Retina (tissue), 1 donor: ENCODE measurements around the gene PDIK1L.
A peak's percentile ranks its signal among the peaks of the same experiment; 100 is the strongest.
"Not testable (repeated sequence)": the region's sequence is repeated elsewhere in the genome, so short reads cannot be mapped to it uniquely, and the experiment has no call there.

Experiments
- DNase-seq: peaks from one replicate; pipeline ENCODE4 v3.0.0-alpha.2; 2016

The PDIK1L gene

DNA sequence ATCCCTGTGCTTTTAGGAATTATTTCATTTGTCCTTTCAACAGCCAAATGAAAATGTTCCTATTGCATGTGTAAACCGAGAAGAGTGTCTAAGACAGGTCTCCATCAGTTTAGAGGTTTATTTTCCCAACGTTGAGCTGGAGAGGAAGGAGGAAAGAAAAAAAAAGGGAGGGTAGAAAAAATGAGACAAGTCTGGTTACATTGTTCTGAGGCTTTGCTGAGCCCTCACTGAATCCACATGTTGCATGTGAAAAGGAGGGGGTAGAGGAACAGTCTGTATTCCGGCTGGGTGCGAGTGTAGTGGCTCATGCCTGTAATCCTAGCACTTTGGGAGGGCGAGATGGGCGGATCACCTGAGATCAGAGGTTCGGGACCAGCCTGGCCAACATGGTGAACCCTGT lies 19.2 kb upstream of the PDIK1L start:
- DNase-seq, result no peak

DNA sequence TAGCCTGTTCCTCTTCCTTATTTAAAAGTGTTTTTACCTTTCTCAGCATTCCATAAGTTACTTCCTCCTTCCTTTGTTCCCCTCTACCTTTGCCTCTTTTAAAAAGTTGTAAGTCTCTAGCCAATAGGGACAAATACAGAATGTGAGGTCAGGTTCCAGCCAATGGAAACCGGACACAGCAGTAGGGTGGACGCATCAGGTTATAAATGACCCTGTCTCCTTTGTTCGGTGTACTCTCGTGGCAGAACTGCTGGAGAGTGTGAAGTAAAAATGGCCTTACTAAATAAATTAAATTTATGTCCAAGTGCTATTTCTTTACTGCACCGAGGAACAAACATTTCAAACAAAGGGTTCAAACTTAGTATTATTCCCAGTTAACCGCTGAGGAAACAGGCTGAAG lies 18.1 kb upstream of the PDIK1L start:
- DNase-seq, result not testable (repeated sequence)

DNA sequence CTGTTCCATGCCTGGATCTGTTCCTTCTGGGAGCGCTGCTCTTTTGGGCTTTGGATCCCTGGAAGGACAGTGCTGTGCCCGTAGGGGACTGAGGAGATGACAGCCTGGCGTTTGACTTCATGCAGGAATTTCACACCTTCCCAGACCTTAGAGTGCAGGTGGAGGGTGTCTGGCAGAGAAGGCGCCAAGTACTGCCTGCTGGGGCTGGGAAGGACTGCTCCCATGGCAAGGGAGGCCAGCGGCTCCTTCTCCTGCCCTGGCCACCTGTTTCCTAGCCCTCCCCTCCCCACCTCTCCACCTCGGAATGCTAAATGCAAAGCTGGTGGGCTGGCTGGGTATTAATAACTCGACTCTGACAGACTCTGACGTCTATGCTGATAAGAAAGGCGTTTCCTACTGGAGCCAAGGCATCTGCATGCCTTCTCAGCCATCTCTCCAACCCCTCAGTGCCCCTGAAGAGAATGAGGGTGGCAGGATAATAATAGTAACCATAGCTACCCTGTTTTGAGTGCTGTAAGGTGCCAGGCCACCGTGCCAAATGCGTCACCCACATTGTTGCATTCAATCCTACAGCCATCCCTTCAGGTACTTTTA lies 17.5 kb upstream of the PDIK1L start:
- no peak for DNase-seq

DNA sequence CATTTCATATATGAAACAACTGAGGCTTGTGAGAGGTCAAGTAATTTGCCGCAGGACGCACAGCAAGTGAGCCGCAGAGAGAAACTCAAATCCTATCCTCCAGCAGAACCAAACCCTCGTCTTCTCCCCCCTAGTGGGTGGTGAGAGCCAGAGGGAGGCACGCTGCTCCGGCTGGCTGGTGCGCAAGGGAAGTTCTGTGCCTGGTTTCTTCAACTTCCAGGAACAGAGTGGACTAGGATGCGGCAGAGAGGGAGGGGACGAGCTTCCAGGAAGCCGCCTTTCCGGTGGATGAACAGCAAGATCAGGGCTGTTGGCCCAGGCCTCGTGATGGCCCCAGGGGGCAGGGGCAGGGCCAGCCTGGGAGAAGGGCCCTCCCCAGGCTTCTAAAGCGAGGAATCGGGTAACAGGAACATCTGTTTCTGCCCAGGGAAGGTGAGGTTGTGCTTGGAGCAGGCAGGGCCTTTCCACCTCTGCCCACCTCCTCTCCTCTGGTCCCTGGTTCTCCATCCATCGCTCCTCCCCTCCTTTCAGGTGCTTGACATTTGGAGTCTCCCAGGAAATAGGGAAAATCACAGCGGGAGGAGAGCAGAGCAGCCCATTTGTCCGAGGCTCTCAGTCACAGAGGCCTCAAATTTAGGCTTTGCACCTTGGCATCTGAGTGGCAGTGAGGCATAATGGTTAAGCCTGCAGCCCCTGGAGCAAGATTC lies 16.8 kb upstream of the PDIK1L start:
- DNase-seq, result peak; percentile 51

DNA sequence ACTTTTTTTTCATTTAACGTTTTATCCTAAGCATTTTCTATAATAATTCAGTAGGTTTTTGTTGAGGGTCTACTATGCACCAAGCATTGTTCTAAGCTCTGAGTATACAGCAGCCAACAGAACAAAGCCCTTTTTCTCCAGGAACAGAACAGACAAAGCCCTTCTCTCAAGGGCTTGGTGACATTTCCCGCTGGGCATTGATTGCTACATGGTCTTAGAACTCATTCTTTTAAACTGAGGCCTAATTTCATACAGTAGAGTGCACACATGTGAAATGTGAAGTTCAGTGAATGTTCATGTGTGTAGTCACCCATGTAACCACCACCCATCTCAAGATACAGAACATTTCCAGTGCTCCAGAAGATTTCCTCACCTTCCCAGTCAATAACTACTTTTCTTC lies 15.2 kb upstream of the PDIK1L start:
- peak; percentile 52 for DNase-seq

DNA sequence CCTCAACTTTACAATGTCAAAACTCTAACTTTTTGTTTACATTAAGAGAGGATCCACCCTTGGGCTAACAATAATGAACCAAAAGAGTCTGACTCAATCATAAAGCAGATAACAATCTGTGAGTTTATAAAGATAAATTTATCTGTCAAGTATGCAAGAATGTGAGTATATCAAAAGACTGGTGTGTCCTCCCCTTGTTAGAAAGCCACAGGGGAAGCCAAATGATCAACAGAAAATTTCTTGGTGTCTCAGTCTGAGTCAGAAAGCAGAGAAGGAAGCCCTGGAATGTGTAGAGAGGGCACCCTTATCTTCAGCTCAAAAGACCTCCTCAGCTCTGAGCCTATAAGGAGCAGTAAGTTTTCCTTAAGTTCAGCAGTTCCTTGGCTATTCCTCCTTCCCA lies 13.9 kb upstream of the PDIK1L start:
- no peak for DNase-seq

DNA sequence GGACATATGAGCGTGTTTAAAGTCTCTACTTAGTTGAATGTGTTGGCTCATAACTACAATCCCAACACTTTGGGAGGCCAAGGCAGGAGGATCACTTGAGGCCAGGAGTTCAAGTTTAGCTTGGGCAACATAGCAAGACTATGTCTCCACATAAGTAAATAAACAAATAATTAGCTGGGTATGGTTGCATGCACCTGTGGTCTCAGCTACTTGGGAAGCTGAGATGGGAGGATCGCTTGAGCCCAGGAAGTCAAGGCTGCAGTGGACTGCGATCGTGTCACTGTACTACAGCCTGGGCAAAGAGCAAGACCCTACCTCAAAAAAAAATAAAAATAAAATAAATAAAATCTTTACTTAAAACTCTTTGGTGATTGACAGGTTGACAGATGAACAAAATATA lies 13.0 kb upstream of the PDIK1L start:
- DNase-seq, result no peak

DNA sequence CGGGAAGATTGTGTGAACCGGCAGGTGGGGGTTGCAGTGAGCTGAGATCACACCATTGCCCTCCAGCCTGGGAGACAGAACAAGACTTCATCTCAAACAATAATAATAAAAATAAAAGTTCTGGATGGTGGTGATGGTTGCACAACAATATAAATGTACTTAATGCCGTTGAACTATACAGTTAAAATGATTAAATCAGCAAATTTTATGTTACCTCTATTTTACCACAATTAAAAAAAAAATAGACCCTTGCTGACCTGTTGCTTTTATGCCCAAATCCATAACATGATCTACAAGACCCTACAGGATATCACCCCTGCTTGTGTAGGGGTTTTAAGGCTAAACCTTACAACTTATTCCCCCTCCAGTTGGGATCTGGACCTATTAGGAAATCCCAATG lies 11.8 kb upstream of the PDIK1L start:
- DNase-seq, result no peak

DNA sequence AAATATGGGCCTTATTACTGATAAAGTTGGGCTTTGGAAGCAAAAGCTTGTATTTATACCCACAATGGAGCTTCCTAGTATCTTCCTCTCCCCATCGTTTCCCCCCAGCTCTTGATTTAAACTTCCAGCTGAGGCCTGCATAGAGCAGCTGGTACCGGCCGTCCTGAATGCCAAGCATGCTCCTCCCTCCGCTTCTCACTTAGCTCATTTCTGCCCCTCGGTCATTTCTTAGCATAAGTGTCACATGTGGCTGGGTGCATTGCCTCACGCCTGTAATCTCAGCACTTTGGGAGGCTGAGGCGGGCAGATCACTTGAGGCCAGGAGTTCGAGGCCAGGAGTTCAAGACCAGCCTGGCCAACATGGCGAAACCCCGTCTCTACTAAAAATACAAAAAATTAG lies 11.4 kb upstream of the PDIK1L start:
- not testable (repeated sequence) for DNase-seq

DNA sequence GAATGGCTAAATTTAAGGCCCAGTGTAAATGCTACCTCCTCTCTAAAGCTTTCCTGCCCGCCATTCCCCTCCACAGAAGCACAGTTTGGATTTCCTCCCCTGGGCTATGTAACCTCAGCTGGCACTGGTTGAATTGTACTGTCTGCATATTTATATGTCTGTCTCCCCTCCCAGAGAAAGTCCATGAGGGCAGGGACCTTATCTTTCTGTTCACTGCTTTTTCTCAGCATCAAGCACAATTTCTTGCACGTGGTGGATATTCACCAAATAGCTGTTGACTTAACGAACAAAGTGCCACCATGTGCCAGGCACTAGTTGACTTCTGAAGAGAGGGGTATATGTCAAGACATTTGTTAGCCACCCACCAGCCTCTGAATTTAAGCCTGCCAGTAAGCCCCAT lies 9.5 kb upstream of the PDIK1L start:
- no peak for DNase-seq

DNA sequence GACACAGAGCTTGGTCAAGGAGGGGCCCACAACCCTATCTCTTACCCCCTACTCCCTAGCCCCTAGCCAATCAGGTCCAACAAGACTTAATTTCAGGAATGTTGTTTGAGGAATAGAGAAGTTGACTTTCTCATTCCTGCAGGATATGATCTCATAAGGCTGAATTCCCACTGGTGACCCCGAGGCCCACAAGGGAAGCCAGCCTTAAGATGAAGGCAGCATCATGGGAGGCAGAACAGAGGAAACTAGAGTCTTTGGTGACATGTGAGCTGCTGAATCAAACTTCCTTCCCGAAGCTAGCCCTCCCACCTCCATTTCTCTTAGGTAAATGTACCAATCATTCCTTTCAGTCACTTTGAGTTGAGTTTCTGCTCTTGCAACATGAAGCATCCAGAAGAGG lies 9.1 kb upstream of the PDIK1L start:
- DNase-seq, result no peak

DNA sequence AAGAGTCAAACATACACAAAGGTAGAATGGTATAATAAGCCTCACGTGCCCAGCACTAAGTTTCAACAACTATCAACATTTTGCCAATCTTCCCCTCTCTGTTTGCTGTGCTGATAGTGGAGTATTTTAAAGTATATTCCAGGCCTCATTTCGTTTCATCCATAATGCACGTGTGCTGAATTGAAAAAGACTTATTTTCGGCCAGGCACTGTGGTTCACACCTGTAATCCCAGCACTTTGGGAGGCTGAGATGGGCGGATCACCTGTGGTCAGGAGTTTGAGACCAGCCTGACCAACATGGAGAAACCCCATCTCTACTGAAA lies 6.4 kb upstream of the PDIK1L start:
- not testable (repeated sequence) for DNase-seq

DNA sequence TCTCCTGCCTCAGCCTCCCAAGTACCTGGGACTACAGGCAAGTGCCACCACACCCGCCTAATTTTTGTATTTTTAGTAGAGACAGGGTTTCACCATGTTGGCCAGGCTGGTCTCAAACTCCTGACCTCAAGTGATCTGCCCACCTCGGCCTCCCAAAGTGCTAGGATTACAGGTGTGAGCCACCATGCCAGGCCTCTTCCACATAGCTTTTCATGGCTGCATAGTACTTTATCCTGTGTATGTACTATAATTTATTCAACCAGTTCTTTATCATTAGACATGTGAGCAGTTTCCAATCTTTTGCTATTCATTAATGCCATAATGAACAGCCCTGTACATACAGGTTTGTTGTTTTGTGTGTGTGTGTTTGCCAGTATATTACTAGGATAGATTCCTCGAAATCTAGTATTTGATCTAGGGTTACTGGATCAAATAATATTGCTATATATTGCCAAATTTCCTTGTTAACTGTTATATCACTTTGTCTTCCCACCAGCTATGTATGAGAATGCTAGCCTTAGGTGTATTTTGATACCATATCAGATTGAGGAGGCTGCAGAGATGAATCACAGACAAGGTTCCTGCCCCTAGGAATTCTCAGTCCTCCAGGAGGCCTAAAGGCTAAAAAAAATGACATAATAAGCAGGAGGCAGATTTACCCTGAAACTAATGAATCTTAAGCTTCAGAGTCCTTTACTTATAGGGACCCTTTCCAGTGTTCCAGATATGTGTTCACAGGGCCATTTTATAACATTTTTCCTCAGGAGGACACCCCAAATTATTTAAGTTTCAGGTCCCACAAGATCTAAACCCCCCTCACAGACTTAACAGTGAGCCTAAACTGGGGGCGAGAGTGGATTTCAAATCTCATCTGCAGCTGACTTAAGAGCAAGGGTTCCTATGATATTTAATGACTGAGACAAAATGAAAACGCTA lies 2.1 kb upstream of the PDIK1L start:
- no peak for DNase-seq

DNA sequence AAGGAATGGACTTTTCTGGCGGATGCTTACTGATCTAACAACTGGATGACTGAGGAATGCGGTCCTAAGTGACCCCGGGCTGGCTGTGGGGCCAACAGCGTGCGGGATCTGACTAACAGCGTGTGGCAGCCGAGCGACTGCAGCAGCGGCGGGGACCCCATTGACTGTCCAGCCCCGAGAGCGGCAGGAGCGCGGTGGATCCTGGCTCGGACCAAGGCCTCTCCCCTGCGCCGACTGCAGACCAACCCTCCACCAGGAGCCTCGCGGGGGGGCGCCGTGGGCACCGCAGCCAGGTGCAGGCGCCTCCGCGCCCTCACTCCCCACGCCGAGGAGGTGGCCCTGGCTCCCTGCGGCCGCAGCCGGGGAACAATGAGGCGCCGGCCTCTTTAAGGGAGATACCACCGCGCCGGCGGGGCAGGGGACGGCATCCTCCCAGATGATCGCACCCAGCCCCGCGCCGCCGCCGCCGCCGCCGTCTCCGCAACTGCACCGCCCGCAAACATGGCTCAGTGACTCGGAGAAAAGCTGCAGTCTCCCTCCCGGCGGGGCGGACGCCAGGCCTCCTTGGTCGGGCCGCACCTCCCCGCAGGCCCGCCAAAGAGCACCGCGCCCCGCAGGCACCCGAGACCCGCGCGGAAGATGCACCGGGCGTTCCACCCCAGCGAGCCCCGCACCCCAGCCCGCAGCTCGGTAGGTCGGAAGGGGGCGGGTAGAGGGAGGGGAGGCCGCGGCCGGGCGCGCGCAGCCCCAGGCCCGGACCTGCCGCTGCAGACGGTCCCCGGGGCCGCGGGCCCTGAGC lies 694 bp upstream of the PDIK1L start:
- peak; percentile 98 for DNase-seq

DNA sequence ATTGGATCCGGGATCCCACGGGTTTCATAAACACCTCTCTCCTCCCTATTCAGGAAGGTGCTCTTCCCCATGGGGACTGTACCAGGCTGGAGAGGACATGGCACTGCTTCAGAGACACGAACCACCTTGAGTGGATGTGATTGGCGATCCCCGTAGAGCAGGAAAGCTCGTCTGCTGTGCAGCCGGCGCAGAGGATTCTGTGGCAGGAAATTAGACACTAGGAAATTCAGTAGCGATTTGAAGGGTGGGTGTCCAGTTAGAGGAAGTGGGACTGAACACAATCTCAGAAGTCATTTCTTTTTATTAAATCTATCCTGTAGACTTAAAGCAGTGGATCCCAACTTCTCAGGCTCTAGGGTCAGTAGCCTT lies 767 bp downstream of the PDIK1L start:
- no peak for DNase-seq

DNA sequence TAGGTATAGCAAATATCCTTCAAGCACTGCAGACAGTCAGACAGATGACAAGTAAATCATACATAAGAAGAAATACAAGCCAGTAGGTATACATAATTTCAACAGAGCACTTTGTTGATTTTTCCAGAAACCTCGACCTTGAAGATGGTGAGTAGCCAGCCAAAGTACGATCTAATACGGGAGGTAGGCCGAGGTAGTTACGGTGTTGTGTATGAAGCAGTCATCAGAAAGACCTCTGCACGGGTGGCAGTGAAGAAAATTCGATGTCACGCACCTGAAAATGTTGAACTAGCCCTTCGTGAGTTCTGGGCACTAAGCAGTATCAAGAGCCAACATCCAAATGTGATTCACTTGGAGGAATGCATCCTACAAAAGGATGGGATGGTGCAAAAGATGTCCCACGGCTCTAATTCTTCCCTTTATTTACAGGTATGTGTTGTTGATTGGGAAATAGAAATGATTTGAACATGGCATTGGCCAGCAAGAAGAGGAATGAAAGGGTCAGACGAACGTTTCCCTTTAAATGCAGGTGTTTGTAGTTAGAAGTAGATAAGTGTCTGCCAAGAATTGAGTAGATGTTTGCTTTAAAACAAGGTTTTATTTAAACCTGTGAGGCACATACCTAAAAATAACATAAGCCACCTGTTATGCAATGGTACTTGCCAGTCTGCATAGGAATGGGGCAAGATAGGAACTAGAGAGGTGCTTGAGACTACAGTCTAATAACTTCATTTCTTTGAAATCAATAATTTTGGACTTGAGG lies 2.7 kb downstream of the PDIK1L start:
- DNase-seq, result no peak

DNA sequence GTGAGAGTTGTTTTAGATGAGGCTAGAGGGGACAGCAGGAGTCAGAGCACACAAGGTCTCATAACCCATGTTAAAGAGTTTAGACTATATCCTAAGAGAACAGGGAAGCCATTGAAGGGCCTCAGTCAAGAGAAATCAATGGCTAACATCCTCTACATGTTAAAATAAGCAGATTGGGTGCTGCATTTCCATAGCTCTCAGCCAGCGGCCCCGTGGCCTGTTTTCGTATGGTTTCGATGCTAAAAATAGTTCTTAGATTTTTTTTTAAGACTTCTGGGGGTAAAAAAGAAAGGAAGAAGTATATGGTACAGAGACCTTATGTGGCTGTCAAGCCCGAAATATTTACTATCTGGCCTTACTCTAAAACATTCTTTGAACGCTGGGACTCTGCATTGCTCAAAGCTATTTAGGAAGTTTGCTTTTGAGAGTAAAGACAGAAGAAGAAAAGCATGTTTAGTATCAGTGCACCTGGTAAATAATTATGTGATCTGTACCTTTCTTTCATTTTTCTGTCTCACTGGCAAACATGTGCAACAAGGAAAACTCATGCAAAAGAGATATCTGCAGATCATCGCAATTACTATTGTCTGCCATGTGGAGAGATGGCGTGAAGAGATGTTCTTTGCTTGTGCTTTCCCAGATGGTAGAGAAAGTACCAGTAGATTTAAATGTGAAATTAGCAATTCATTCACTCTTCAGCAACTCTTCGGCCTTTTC lies 8.4 kb downstream of the PDIK1L start:
- DNase-seq, result no peak

DNA sequence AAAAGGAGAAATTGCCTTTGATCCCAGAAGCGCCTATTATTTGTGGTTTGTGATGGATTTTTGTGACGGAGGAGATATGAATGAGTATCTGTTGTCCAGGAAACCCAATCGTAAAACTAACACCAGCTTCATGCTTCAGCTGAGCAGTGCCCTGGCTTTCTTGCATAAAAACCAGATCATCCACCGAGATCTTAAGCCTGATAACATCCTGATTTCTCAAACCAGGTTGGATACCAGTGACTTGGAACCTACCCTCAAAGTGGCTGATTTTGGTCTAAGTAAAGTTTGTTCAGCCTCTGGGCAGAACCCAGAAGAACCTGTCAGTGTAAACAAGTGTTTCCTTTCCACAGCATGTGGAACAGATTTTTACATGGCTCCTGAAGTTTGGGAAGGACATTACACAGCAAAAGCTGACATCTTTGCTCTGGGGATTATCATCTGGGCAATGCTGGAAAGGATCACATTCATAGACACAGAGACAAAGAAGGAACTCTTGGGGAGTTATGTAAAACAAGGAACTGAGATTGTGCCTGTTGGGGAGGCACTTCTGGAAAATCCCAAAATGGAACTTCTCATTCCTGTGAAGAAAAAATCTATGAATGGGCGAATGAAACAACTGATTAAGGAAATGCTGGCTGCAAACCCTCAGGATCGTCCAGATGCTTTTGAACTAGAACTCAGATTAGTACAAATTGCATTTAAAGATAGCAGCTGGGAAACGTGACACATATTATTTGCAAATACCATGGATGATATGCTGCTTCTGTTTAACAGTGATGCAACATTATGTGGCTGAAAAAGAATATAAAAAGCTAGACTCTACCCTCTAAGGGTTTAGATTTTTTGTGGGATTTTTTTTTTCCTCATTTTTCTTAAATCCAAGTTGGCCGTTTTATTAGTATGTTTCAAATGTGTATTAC lies 10.5 kb downstream of the PDIK1L start:
- DNase-seq, result no peak

DNA sequence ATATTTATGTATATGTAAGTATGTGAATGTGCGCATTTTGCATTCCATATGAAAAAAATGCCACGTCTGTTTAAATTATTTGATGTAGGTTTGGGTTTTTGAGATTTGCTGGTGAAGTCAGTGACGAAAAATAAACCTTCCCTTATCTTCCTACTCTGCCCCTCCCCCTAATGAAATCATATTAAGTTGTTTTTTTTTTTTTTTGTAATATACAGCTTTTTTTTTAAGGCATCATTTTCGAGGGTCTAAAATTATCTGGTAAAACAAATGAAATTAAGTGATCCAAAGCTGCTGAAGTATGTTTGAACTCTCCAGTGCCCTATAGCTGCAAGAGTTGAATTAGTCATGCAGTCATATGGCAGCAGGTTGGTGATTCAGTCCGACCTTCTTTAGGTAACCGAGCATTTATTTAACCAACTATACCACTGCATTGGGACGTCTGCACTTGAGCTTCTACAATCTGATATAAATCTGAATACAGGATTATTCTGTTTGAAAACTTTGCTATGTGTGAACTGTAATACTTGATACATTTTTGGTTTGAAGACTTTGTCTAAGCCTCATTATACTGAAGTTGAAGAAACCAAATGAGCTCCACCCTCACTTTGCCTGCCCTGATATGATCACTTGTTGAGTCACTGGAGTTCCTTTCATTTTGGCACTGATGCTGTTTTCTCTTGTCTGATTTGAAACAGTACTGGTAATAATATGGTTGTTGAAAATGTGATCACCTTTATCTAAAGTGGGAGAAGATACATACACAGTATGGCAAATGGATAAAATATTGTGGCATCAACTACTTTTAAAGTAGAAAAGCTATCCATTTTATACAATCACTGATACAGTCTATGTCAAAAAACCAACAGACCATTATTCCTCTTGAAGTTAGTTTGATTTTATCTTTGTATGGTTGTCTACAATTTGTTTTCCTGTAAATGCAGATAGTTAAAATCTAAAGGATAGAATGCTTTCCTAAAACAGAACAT lies 11.7 kb downstream of the PDIK1L start:
- no peak for DNase-seq
